A673 (cell line): Measurements from ENCODE around the gene BCAS4.

Experiments used
- CTCF ChIP-seq: fragments of 300-800, 200-600 bp; sonication (generic); conservative IDR thresholded peaks from 2 replicates; pipeline ENCODE4 v1.5.1; 2017; ENCODE audit warnings: low read depth, mild to moderate bottlenecking, antibody characterized with exemption, low read length, moderate library complexity, mixed read lengths
- EZH2 ChIP-seq: fragments of 200-600 bp; sonication (generic); IDR thresholded peaks from 2 replicates; pipeline ENCODE4 v1.6.1; 2017; ENCODE audit warnings: borderline replicate concordance, low read depth, mild to moderate bottlenecking, mixed read lengths, antibody characterized with exemption, low read length; ENCODE audit not compliant: poor library complexity, severe bottlenecking

GRCh38 chr20:50857348-50857747 lies 62.5 kb downstream of the BCAS4 start:
- TF ChIP-seq EZH2: no peak
- no peak for TF ChIP-seq CTCF
